HepG2 (cell line): Measurements from ENCODE around the gene COPS3. TPM values are rescaled to one million over a fixed set of nuclear protein-coding genes. Genes with fewer than 3 reads are reported as not detected.

Experiments used
- ATAC-seq: fragments of 200-7000 bp; cut with Tn5 transposase; 3 replicates; pipeline ENCODE4 v1.9.1; 2020; ENCODE audit warnings: mild to moderate bottlenecking, moderate library complexity
- BruUV-seq: library from RNA; stranded (reverse); fragments of 400-500 nt; replicated peaks from 2 replicates; lab custom pipeline; 2021; lab: Mats Ljungman, UMichigan
- CTCF ChIA-PET: fragments of 300-600 bp; formaldehyde crosslinking; extraction: SDS; loops from one replicate; lab custom pipeline; 2021; ENCODE audit warnings: low total read pairs, inconsistent platforms, low intra/inter-chr PET ratio; lab: Yijun Ruan, JAX
- POLR2A ChIA-PET: fragments of 350-600 bp; sonication (Branson Sonifier 250); formaldehyde crosslinking; loops from one replicate; lab custom pipeline; 2020; ENCODE audit warnings: antibody characterized with exemption, inconsistent platforms; lab: Yijun Ruan, JAX
- DNase-seq: peaks from one replicate; pipeline ENCODE4 v3.0.0-alpha.2; 2015; ENCODE audit warnings: low spot score
- FAIRE-seq: peaks from 3 replicates; lab custom pipeline; 2011; peaks lifted over from hg19 to GRCh38; lab: Jason Lieb, UNC
- H2AFZ ChIP-seq: one replicate; pipeline ENCODE4 v1.6.1; 2011; ENCODE audit warnings: low read length, inconsistent platforms
- H3K27ac ChIP-seq: fragments of 300-600 bp; 3 replicates; pipeline ENCODE4 v1.8.0; 2011; ENCODE audit warnings: mixed run types, mild to moderate bottlenecking, mixed read lengths, low read length, inconsistent platforms; ENCODE audit not compliant: insufficient read depth; ENCODE audit errors: extremely low read length
- H3K27me3 ChIP-seq, 2 experiments: fragments of 200-600 bp in 1 of 2; 2 replicates in 1 of 2; 3 replicates in 1 of 2; pipeline versions ENCODE4 v1.6.0 to v1.8.0; 2011; ENCODE audit warnings: low read length in 2 of 2, mild to moderate bottlenecking in 2 of 2, moderate library complexity in 2 of 2, inconsistent platforms in 1 of 2; ENCODE audit not compliant: insufficient read depth in 2 of 2, control insufficient read depth in 1 of 2
- H3K36me3 ChIP-seq, 2 experiments: fragments of 200-600 bp in 1 of 2; replicated peaks in 1 of 2; 2 replicates in 1 of 2; 3 replicates in 1 of 2; pipeline versions ENCODE4 v1.5.1 to v1.8.0; 2011; ENCODE audit warnings: low read length in 2 of 2, inconsistent platforms in 1 of 2; ENCODE audit not compliant: insufficient read depth in 2 of 2, control insufficient read depth in 1 of 2
- H3K4me1 ChIP-seq: 2 replicates; pipeline ENCODE4 v1.5.1; 2012; ENCODE audit warnings: low read length, inconsistent platforms; ENCODE audit not compliant: insufficient read depth
- H3K4me2 ChIP-seq: 2 replicates; pipeline ENCODE4 v1.6.0; 2011; ENCODE audit warnings: low read depth, low read length, inconsistent platforms
- H3K4me3 ChIP-seq, 3 experiments: fragments of 200-600 bp in 1 of 3; sonication (generic), shearing (Covaris generic) in 1 of 3; replicated peaks in 1 of 3; 2 replicates each; pipeline ENCODE4 v1.5.1; 2011 to 2016; ENCODE audit warnings: low read length in 3 of 3, inconsistent platforms in 2 of 3, low read depth in 2 of 3, mild to moderate bottlenecking in 2 of 3, control low read depth in 1 of 3, mixed read lengths in 1 of 3; ENCODE audit not compliant: insufficient read depth in 1 of 3
- H3K79me2 ChIP-seq: one replicate; pipeline ENCODE4 v1.6.1; 2011; ENCODE audit warnings: low read length, inconsistent platforms; ENCODE audit not compliant: insufficient read depth
- H3K9ac ChIP-seq: 2 replicates; pipeline ENCODE4 v1.6.0; 2011; ENCODE audit warnings: mild to moderate bottlenecking, low read depth, low read length, inconsistent platforms; ENCODE audit not compliant: insufficient read depth
- H3K9me3 ChIP-seq: 2 replicates; pipeline ENCODE4 v1.5.1; 2012; ENCODE audit warnings: mild to moderate bottlenecking, low read length
- H4K20me1 ChIP-seq: 2 replicates; pipeline ENCODE4 v1.6.0; 2011; ENCODE audit warnings: inconsistent platforms, mild to moderate bottlenecking, low read length, moderate library complexity; ENCODE audit not compliant: insufficient read depth
- CBX5 ChIP-seq: sonication (generic); formaldehyde crosslinking; IDR thresholded peaks from 2 replicates; pipeline ENCODE4 v1.4.0; 2020; ENCODE audit warnings: missing genetic modification reagents, borderline replicate concordance
- FOXJ3 ChIP-seq: sonication (generic); formaldehyde crosslinking; IDR thresholded peaks from 2 replicates; pipeline ENCODE4 v1.4.0; 2020; ENCODE audit warnings: missing genetic modification reagents, mild to moderate bottlenecking, borderline replicate concordance
- IKZF5 ChIP-seq: IDR thresholded peaks from 2 replicates; pipeline ENCODE4 v1.6.1; 2018; ENCODE audit warnings: missing genetic modification reagents, mild to moderate bottlenecking, missing compliant biosample characterization
- MEIS1 ChIP-seq: sonication (generic); formaldehyde crosslinking; IDR thresholded peaks from 2 replicates; pipeline ENCODE4 v1.9.0; 2021; ENCODE audit warnings: mild to moderate bottlenecking, missing genetic modification reagents, moderate library complexity, borderline replicate concordance
- NFE2L2 ChIP-seq: fragments of 150-350 bp; IDR thresholded peaks from 2 replicates; pipeline ENCODE4 v1.6.1; 2014; ENCODE audit warnings: low read length
- NR2F6 ChIP-seq, 2 experiments: IDR thresholded peaks; 2 replicates each; pipeline ENCODE4 v1.6.1; 2016; ENCODE audit warnings: antibody characterized with exemption in 1 of 2, mild to moderate bottlenecking in 1 of 2
- ZFP37 ChIP-seq: sonication (generic); formaldehyde crosslinking; IDR thresholded peaks from 2 replicates; pipeline ENCODE4 v1.4.0; 2020; ENCODE audit warnings: missing genetic modification reagents, borderline replicate concordance
- ZNF12 ChIP-seq: sonication (generic); formaldehyde crosslinking; IDR thresholded peaks from 2 replicates; pipeline ENCODE4 v1.5.0; 2020; ENCODE audit warnings: missing genetic modification reagents
- ZNF136 ChIP-seq: sonication (generic); formaldehyde crosslinking; IDR thresholded peaks from 2 replicates; pipeline ENCODE4 v1.8.1; 2022; ENCODE audit warnings: low read depth, mild to moderate bottlenecking, moderate library complexity, missing genetic modification reagents
- ZNF3 ChIP-seq: IDR thresholded peaks from 2 replicates; pipeline ENCODE4 v1.7.0; 2017; ENCODE audit warnings: inconsistent platforms
- ZNF713 ChIP-seq: sonication (generic); formaldehyde crosslinking; IDR thresholded peaks from 2 replicates; pipeline ENCODE4 v1.4.0; 2020; ENCODE audit warnings: mild to moderate bottlenecking, missing genetic modification reagents
- ZNF800 ChIP-seq: sonication (generic); formaldehyde crosslinking; IDR thresholded peaks from 2 replicates; pipeline ENCODE4 v1.4.0; 2020; ENCODE audit warnings: missing genetic modification reagents
- WGBS: methylation state at CpG from one replicate; pipeline ENCODE4 v1.1.6; 2017; ENCODE audit warnings: low lambda C conversion rate; 5-methylcytosine and 5-hydroxymethylcytosine counted together
- in situ Hi-C: cut with HindIII; loops from 2 replicates; pipeline ENCODE4 v1.10.0; 2017; ENCODE audit warnings: low pct_unique_long_range_greater_than_20kb; ENCODE audit not compliant: extremely low pct_ligation_motif_present
- intact Hi-C: fragments of 100-400 bp; cut with micrococcal nuclease; formaldehyde crosslinking; loops from one replicate; pipeline ENCODE4 v1.10.0; 2022; ENCODE audit not compliant: unreplicated experiment
- polyA plus RNA-seq, 8 experiments: library from polyadenylated mRNA; depleted of rRNA in 3 of 8; stranded (reverse) in 7 of 8; unstranded in 1 of 8; fragments of >200 nt; fragmentation: Illumina TruSeq in 4 of 8; extraction: Trizol in 4 of 8; gene quantifications; 2 replicates each; pipeline versions ENCODE4 v1.2.1 to v1.2.3, GENCODE V29; 2011 to 2016; ENCODE audit warnings: low read depth in 4 of 8, missing spikeins in 1 of 8, mixed read lengths in 1 of 8; ENCODE audit not compliant: insufficient read depth in 1 of 8
- total RNA-seq, 5 experiments: library from RNA; depleted of rRNA; stranded (reverse); fragments of >200 nt; fragmentation: Illumina TruSeq; extraction: Trizol; gene quantifications; 2 replicates each; pipeline ENCODE4 v1.2.3, GENCODE V29; 2016; ENCODE audit warnings: low read depth in 1 of 5

Gene COPS3
- total and polyA plus RNA-seq, 2 of the 13 experiments (the other 11 are each of a cell fraction or from before 2014, with no cell fraction given), result 46.3 to 103 TPM

DNA sequence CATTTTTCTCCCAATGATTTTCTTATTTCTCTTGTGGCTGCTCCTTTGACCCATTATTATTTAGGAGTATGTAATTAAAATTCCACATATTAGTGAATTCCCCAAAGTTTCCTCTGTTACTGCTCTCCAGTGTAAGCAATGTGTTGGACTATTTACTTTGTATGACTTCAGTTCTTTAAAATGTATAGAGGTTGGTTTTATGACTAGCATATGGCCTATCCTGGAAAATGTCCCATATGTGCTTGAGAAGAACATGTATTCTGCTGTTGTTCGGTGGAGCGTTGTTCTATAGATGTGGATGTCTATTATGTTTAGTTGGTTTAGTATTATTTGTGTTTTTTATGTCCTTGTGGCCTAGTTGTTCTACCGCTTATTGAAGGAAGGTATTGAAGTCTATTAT, 16.2 kb upstream of the COPS3 start:
- H2AFZ ChIP-seq, result no peak overlapping the region
- in situ Hi-C loops, result no loop called here
- no peaks in the 10 kb centered on the region for H3K9me3 ChIP-seq
- intact Hi-C loops, result no loop called here
- no peak for FAIRE-seq
- H3K27ac ChIP-seq, result no peak overlapping the region
- TF ChIP-seq ZNF3 (CRISPR knock-in tag), result no peak
- no peak for TF ChIP-seq NR2F6 (IDR thresholded peaks at IDR 0.05)
- no peak for TF ChIP-seq NR2F6 (CRISPR knock-in tag; IDR thresholded peaks at IDR 0.05)
- no peak for TF ChIP-seq CBX5
- no peak for TF ChIP-seq IKZF5
- TF ChIP-seq ZNF12 (CRISPR knock-in tag), result no peak
- no peak for TF ChIP-seq ZNF800
- TF ChIP-seq ZNF136 (CRISPR knock-in tag), result no peak
- no peak for TF ChIP-seq ZNF713 (CRISPR knock-in tag)
- TF ChIP-seq NFE2L2, result no peak
- TF ChIP-seq FOXJ3 (CRISPR knock-in tag), result no peak
- no peak for TF ChIP-seq MEIS1 (CRISPR knock-in tag)
- no peak for TF ChIP-seq ZFP37
- TF ChIP-seq, all 625 proteins: peak for 0
- Histone ChIP-seq H4K20me1 (no peaks in the 10 kb centered on the region), H3K4me2 (no peak overlapping the region), H3K4me1 (peaks cover 9% of the 10 kb centered on the region), H3K4me3 (no peak overlapping the region), H3K27me3 (no peaks in the 10 kb centered on the region), H3K9ac (no peak overlapping the region), H3K79me2 (no peaks in the 10 kb centered on the region), H3K36me3 (no peaks in the 10 kb centered on the region)
- 80% methylated on average over 3 of the region's 3 CpGs for WGBS
- CTCF ChIA-PET, result no interaction called here
- no peak for DNase-seq
- POLR2A ChIA-PET, result no interaction called here
- no peak for ATAC-seq
- no TSS peak for BruUV-seq
